ENCODE measurements around the gene PAPSS2. TPM values are rescaled to one million over a fixed set of nuclear protein-coding genes. Genes with fewer than 3 reads are reported as not detected.

Gene PAPSS2
- total RNA-seq, 1 donor, result 96.9 TPM

DNA sequence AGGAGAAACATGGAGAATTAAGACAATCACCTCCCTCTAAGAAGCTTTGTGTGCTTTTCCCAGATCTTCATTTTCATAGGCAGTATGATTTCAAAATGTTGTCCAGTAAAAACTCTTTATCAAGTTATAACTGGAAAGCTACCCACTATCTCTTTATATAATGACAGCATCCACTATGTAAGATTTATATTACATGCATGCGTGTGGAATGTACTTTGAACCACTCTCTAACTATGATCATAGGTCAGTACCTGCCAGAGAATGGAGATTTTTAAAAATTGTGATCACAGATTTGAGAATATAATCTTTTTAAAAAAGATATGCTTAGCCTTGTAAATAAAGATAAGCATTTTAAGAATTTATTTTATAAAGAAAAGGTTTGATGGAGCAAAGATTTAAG is 17.9 kb downstream of the PAPSS2 start:
- DNase-seq (ENCODE audit: low read depth), result no peak
- TF ChIP-seq, protein P1, sequence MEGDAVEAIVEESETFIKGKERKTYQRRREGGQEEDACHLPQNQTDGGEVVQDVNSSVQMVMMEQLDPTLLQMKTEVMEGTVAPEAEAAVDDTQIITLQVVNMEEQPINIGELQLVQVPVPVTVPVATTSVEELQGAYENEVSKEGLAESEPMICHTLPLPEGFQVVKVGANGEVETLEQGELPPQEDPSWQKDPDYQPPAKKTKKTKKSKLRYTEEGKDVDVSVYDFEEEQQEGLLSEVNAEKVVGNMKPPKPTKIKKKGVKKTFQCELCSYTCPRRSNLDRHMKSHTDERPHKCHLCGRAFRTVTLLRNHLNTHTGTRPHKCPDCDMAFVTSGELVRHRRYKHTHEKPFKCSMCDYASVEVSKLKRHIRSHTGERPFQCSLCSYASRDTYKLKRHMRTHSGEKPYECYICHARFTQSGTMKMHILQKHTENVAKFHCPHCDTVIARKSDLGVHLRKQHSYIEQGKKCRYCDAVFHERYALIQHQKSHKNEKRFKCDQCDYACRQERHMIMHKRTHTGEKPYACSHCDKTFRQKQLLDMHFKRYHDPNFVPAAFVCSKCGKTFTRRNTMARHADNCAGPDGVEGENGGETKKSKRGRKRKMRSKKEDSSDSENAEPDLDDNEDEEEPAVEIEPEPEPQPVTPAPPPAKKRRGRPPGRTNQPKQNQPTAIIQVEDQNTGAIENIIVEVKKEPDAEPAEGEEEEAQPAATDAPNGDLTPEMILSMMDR (IDR thresholded peaks at IDR 0.05; ENCODE audit: insufficient read depth, low read length), result no peak
- no peak overlapping the region for H3K4me3 ChIP-seq (ENCODE audit: low read depth, low read length)

- H3K4me3 ChIP-seq (ENCODE audit: low read depth, low read length), result no peak overlapping the region
- no peak for DNase-seq (ENCODE audit: low read depth)
- TF ChIP-seq, protein P1 (IDR thresholded peaks at IDR 0.05; ENCODE audit: insufficient read depth, low read length), result no peak
Measured at GRCh38 chr10:87678302-87678701, 18.6 kb downstream of the PAPSS2 start.

GRCh38 chr10:87683356-87683755 is 23.7 kb downstream of the PAPSS2 start:
- DNase-seq (ENCODE audit: low read depth), result no peak
- TF ChIP-seq, protein P1 (IDR thresholded peaks at IDR 0.05; ENCODE audit: insufficient read depth, low read length), result no peak

GRCh38 chr10:87684001-87684638 is 24.4 kb downstream of the PAPSS2 start:
- TF ChIP-seq, protein P1 (IDR thresholded peaks at IDR 0.05; ENCODE audit: insufficient read depth, low read length), result no peak
- DNase-seq (ENCODE audit: low read depth), result no peak
- H3K4me3 ChIP-seq (ENCODE audit: low read depth, low read length), result no peak overlapping the region

More at GRCh38 chr10:87683356-87683755, 23.7 kb downstream of the PAPSS2 start:
- H3K4me3 ChIP-seq (ENCODE audit: low read depth, low read length), result no peak overlapping the region

- TF ChIP-seq, protein P1 (IDR thresholded peaks at IDR 0.05; ENCODE audit: insufficient read depth, low read length), result no peak
- no peak for DNase-seq (ENCODE audit: low read depth)
- no peak overlapping the region for H3K4me3 ChIP-seq (ENCODE audit: low read depth, low read length)
Measured at GRCh38 chr10:87685832-87686574, 26.3 kb downstream of the PAPSS2 start.

GRCh38 chr10:87691506-87692070 is 31.9 kb downstream of the PAPSS2 start:
- DNase-seq (ENCODE audit: low read depth), result no peak
- TF ChIP-seq, protein P1 (IDR thresholded peaks at IDR 0.05; ENCODE audit: insufficient read depth, low read length), result no peak

More at GRCh38 chr10:87691506-87692070, 31.9 kb downstream of the PAPSS2 start:
- no peak overlapping the region for H3K4me3 ChIP-seq (ENCODE audit: low read depth, low read length)

Data from fibroblast of the aortic adventitia (primary cell).